Vagina (tissue), 2 donors: ENCODE measurements around the gene ESYT2.

Experiments used
- POLR2A ChIP-seq, 2 donors: fragments of 450-650 bp; IDR thresholded peaks; one replicate each; pipeline ENCODE4 v1.6.1; 2017; ENCODE audit warnings: antibody characterized with exemption in 2 of 2, mild to moderate bottlenecking in 2 of 2, moderate library complexity in 2 of 2
- POLR2AphosphoS5 ChIP-seq, 2 donors: sonication (generic); formaldehyde crosslinking; IDR thresholded peaks; one replicate each; pipeline ENCODE4 v1.9.0; 2017; ENCODE audit warnings: antibody characterized with exemption in 2 of 2, mild to moderate bottlenecking in 2 of 2, low read depth in 1 of 2; ENCODE audit not compliant: insufficient read depth in 1 of 2
- TF ChIP-seq, protein P1 (sequence below), 3 experiments: fragments of 450-650 bp in 2 of 3; fragments of 200-600 bp in 1 of 3; sonication (generic) in 1 of 3; IDR thresholded peaks; one replicate each; pipeline ENCODE4 v1.5.1; 2017 to 2019; ENCODE audit warnings: antibody characterized with exemption in 3 of 3, mild to moderate bottlenecking in 2 of 3, moderate library complexity in 2 of 3

DNA sequence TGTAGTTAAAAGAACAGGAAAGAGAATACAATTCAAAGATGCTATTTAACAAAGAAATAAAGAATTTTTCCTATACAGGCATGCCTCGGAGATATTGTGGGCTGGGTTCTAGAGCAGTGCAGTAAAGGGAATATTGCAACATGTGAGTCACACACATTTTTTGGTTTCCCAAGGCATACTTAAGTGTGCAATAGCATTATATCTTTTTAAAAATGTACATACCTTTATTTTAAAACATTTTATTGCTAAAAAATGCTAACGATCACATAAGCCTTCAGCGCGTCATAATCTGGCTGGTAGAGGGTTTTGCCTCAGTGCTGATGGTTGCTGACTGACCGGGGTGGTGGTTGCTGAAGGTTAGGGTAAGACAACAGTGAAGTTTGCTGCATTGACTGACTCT is 54.4 kb downstream of the ESYT2 start:
- no peak for TF ChIP-seq POLR2A (IDR thresholded peaks at IDR 0.05)
- TF ChIP-seq, protein P1, sequence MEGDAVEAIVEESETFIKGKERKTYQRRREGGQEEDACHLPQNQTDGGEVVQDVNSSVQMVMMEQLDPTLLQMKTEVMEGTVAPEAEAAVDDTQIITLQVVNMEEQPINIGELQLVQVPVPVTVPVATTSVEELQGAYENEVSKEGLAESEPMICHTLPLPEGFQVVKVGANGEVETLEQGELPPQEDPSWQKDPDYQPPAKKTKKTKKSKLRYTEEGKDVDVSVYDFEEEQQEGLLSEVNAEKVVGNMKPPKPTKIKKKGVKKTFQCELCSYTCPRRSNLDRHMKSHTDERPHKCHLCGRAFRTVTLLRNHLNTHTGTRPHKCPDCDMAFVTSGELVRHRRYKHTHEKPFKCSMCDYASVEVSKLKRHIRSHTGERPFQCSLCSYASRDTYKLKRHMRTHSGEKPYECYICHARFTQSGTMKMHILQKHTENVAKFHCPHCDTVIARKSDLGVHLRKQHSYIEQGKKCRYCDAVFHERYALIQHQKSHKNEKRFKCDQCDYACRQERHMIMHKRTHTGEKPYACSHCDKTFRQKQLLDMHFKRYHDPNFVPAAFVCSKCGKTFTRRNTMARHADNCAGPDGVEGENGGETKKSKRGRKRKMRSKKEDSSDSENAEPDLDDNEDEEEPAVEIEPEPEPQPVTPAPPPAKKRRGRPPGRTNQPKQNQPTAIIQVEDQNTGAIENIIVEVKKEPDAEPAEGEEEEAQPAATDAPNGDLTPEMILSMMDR (IDR thresholded peaks at IDR 0.05), result no peak
- TF ChIP-seq POLR2AphosphoS5 (IDR thresholded peaks at IDR 0.05; ENCODE audit: insufficient read depth in 1 of 2, low read depth in 1 of 2), result no peak
